DOHH2 (cell line): ENCODE results near the gene C9orf50.

ENCODE experiments used
- EZH2phosphoT487 ChIP-seq: fragments of 200-600 bp; sonication (generic); IDR thresholded peaks from 2 replicates; pipeline ENCODE4 v1.6.1; 2017; ENCODE audit warnings: borderline replicate concordance, mild to moderate bottlenecking, antibody characterized with exemption, low read length, moderate library complexity, mixed read lengths
- TF ChIP-seq, protein P1 (sequence below): fragments of 200-600 bp; sonication (generic); IDR thresholded peaks from one replicate; pipeline ENCODE4 v1.5.1; 2014; ENCODE audit warnings: antibody characterized with exemption, mild to moderate bottlenecking, low read depth, low read length; ENCODE audit not compliant: poor library complexity, severe bottlenecking

DNA sequence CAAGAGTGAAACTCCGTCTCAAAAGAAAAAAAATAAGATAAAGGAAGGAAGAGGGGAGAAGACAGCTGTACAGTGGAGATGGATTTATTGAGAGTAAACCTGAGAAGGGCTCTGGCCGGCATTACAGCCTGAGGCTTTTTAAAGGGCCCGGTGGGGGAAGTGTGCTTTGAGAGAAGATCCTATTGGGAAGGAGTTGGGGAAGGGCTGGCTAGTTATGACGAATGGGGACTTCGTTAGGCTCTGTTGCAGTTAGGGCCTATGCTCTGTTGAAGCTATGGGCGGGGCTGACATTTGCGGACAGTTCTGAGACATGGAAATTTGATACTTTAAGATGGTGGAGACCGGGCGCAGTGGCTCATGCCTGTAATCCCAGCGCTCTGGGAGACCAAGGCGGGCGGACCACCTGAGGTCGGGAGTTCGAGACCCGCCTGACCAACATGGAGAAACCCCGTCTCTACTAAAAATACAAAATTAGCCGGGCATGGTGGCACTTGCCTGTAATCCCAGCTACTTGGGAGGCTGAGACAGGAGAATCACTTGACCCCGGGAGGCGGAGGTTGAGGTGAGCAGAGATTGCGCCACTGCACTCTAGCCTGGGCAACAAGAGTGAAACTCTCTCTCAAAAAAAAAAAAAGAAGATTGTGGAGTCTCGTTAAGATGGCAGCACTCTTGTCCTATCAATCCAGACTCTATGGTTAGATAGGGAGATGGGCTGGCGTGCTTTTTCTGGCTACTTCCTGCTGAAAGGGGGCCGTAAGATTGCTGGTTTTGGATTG lies 33.2 kb downstream of the C9orf50 start:
- no peak for TF ChIP-seq EZH2phosphoT487
- TF ChIP-seq, protein P1, sequence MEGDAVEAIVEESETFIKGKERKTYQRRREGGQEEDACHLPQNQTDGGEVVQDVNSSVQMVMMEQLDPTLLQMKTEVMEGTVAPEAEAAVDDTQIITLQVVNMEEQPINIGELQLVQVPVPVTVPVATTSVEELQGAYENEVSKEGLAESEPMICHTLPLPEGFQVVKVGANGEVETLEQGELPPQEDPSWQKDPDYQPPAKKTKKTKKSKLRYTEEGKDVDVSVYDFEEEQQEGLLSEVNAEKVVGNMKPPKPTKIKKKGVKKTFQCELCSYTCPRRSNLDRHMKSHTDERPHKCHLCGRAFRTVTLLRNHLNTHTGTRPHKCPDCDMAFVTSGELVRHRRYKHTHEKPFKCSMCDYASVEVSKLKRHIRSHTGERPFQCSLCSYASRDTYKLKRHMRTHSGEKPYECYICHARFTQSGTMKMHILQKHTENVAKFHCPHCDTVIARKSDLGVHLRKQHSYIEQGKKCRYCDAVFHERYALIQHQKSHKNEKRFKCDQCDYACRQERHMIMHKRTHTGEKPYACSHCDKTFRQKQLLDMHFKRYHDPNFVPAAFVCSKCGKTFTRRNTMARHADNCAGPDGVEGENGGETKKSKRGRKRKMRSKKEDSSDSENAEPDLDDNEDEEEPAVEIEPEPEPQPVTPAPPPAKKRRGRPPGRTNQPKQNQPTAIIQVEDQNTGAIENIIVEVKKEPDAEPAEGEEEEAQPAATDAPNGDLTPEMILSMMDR: no peak
